ENCODE measurements around the gene AFF2. TPM values are rescaled to one million over a fixed set of nuclear protein-coding genes. Genes with fewer than 3 reads are reported as not detected.

The AFF2 gene
- total RNA-seq, 1 donor, result not detected

DNA sequence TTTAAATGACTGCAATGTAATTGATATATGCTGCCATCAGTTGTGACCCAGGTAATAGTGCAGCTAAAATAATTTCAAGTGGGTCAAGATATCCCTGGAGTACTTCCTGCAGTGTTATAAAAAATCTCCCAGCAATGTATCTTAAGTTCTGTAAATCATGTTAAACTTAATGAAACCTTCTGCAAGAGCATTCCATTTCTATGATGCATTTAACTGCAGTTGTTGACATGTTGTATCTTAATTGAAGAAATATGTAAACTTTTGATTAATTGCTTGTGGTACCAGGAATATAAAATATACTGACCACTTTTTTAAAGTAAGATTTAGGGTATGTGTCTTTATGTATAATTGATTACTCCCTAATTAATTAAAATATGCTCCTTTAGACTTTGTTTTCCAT, 213.6 kb downstream of the AFF2 start:
- TF ChIP-seq, protein P1, sequence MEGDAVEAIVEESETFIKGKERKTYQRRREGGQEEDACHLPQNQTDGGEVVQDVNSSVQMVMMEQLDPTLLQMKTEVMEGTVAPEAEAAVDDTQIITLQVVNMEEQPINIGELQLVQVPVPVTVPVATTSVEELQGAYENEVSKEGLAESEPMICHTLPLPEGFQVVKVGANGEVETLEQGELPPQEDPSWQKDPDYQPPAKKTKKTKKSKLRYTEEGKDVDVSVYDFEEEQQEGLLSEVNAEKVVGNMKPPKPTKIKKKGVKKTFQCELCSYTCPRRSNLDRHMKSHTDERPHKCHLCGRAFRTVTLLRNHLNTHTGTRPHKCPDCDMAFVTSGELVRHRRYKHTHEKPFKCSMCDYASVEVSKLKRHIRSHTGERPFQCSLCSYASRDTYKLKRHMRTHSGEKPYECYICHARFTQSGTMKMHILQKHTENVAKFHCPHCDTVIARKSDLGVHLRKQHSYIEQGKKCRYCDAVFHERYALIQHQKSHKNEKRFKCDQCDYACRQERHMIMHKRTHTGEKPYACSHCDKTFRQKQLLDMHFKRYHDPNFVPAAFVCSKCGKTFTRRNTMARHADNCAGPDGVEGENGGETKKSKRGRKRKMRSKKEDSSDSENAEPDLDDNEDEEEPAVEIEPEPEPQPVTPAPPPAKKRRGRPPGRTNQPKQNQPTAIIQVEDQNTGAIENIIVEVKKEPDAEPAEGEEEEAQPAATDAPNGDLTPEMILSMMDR (IDR thresholded peaks at IDR 0.05; ENCODE audit: insufficient read depth, low read depth, low read length), result no peak
- no peak for DNase-seq (ENCODE audit: low read depth)
- H3K4me3 ChIP-seq (ENCODE audit: low read depth, low read length), result no peak overlapping the region

DNA sequence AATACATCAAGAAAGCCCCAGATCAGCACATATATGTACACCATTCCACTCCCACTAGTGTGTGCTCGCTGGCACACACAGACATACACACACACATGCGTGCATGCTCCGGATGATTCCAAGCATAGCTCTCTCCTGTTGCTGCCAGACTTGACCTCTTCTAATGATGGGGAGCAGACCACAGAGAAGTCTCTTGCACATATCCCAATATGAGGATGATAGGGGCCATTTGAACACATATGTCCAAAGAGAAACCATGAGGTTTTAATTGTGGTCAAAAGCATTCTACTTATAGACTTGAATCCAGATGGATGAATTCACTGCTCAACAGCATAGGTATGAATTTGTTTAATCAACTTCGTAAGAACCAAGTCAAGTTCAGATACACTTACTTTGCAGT, 214.9 kb downstream of the AFF2 start:
- H3K4me3 ChIP-seq (ENCODE audit: low read depth, low read length), result no peak overlapping the region
- DNase-seq (ENCODE audit: low read depth), result no peak
- TF ChIP-seq, protein P1 (IDR thresholded peaks at IDR 0.05; ENCODE audit: insufficient read depth, low read depth, low read length), result no peak

DNA sequence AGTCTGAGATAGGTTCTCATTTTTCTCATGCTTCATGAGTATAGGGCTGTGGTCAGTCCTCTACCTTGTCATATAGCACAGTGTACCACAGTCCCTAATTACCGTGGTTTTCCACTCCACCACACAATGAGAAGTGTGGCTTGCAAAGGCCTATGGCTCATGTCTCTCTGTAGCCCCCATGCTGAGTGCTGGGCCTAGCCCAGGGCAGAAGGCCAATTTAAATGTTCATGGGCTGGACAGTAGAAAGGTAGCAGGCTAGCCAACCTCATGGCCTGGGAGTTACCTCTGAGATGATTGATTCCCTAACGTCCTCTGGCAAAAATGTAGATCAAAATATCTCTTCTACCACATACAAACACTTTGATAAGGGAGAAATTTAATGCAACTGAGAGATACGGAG, 222.5 kb downstream of the AFF2 start:
- no peak for DNase-seq (ENCODE audit: low read depth)
- H3K4me3 ChIP-seq (ENCODE audit: low read depth, low read length), result no peak overlapping the region
- TF ChIP-seq, protein P1 (IDR thresholded peaks at IDR 0.05; ENCODE audit: insufficient read depth, low read depth, low read length), result no peak

DNA sequence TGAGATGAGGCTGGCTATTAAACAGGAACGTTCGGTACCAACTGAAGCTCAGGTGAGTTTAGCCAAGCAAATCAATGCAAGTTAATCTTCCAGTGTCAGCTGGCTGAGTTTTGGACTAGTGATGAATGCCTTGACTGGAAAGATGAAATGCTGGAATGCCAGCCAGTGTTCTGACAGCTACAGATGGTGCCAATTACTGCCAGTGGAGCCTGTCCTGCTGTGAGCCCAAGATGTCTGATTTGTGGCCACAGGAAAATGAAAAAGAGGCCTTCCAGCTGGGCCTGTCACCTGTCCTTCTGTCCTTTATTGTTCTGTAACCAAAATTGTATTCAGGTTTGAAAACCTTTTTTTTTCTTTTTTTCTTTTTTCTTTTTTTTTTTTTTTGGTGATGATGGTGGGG, 223.1 kb downstream of the AFF2 start:
- DNase-seq (ENCODE audit: low read depth), result no peak
- H3K4me3 ChIP-seq (ENCODE audit: low read depth, low read length), result no peak overlapping the region
- TF ChIP-seq, protein P1 (IDR thresholded peaks at IDR 0.05; ENCODE audit: insufficient read depth, low read depth, low read length), result no peak

DNA sequence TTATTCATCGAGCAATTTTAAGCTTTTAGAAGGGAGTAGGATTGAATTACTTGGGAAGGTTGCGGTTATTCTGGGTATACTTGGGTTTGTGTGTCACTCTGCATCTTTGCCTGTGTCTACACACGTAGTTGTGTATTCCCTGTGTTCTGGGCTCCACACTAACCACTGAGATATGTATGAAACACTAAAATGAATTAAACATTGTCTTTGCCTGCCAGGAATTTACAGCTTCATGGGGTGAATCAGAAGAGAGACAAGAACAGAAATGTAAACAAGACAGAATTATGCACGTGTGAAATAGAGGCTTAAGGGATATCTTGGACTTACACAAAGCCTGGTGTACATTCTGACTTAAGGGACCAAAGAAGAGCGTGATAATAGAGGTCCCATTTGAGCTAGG, 228.5 kb downstream of the AFF2 start:
- TF ChIP-seq, protein P1 (IDR thresholded peaks at IDR 0.05; ENCODE audit: insufficient read depth, low read depth, low read length), result no peak
- H3K4me3 ChIP-seq (ENCODE audit: low read depth, low read length), result no peak overlapping the region
- no peak for DNase-seq (ENCODE audit: low read depth)

DNA sequence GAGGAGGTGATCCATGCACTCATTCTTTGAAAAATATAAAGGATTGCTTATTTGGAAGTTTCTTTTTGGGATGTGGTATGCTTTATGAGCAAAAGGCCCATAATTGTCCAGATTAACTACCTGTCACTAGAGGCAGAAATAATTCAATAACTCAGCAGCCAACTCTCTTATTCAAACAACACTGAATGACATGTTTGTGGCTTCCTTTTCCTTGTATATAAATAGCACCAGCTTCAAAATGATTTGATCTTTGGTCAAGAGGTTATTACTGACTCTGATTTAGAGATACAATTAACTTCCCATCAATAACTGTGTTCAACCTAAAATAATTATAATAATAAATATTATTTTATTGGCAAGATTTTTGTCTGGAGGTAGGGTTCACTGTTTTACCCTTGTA, 232.3 kb downstream of the AFF2 start:
- TF ChIP-seq, protein P1 (IDR thresholded peaks at IDR 0.05; ENCODE audit: insufficient read depth, low read depth, low read length), result no peak

DNA sequence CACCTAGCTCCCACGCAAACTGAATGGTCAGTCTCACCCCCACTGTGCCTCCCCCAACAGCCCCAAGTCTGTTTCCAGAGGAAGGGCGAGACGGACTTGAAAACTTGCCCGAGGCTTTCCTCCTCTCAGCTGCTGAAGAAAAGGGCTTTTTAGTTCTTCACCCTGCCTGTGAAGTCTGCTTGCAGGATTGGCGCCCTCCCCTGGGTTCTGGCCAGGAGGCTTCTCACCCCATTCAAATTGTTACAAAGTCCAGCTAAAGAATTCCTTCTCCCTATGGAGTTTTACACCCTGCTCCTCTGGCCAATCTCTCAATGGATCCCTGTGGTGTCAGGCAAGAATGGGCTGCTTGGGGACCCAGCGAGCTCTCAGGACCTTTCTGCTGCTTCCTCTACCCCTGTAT, 241.0 kb downstream of the AFF2 start:
- DNase-seq (ENCODE audit: low read depth), result no peak
- H3K4me3 ChIP-seq (ENCODE audit: low read depth, low read length), result no peak overlapping the region
- TF ChIP-seq, protein P1 (IDR thresholded peaks at IDR 0.05; ENCODE audit: insufficient read depth, low read depth, low read length), result no peak

More for the DNA sequence above, 232.3 kb downstream of the AFF2 start:
- DNase-seq (ENCODE audit: low read depth), result no peak
- no peak overlapping the region for H3K4me3 ChIP-seq (ENCODE audit: low read depth, low read length)
